B cell (primary cell): ENCODE measurements around the gene PRR3. TPM values are rescaled to one million over a fixed set of nuclear protein-coding genes. Genes with fewer than 3 reads are reported as not detected.

ENCODE experiments used
- ATAC-seq: fragments of 200-7000 bp; cut with Tn5 transposase; one replicate; pipeline ENCODE4 v1.10.0; 2021; ENCODE audit warnings: low read depth, mild to moderate bottlenecking, moderate number of reproducible peaks, moderate library complexity
- CTCF ChIA-PET: fragments of 350-600 bp; sonication (Branson Sonifier 250); formaldehyde crosslinking; loops from one replicate; lab custom pipeline; 2021; ENCODE audit warnings: antibody characterized with exemption, inconsistent platforms; lab: Charles Lee
- POLR2A ChIA-PET: fragments of 350-600 bp; sonication (Branson Sonifier 250); formaldehyde crosslinking; loops from one replicate; lab custom pipeline; 2021; ENCODE audit warnings: antibody characterized with exemption; lab: Charles Lee
- DNase-seq: peaks from one replicate; pipeline ENCODE4 v3.0.0; 2013
- H2AFZ ChIP-seq: 2 replicates; pipeline ENCODE4 v1.6.1; 2012; ENCODE audit warnings: mild to moderate bottlenecking, low read depth, low read length; ENCODE audit not compliant: insufficient read depth, poor library complexity, severe bottlenecking
- H3K27ac ChIP-seq, 2 donors: 1 replicate in 1 of 2; 2 replicates in 1 of 2; pipeline ENCODE4 v1.5.1; 2012 to 2013; ENCODE audit warnings: low read length in 2 of 2, mild to moderate bottlenecking in 2 of 2, moderate library complexity in 1 of 2
- H3K27me3 ChIP-seq, 4 experiments: fragments of 200-600 bp in 1 of 4; sonication (generic) in 1 of 4; replicated peaks in 1 of 4; 1 replicate in 2 of 4; 2 replicates in 2 of 4; pipeline versions ENCODE4 v1.6.1 to v1.7.0; 2013 to 2016; ENCODE audit warnings: low read length in 3 of 4, mild to moderate bottlenecking in 2 of 4, mixed read lengths in 1 of 4, moderate library complexity in 1 of 4; ENCODE audit not compliant: insufficient read depth in 4 of 4, control insufficient read depth in 3 of 4; ENCODE audit errors: control extremely low read depth in 1 of 4
- H3K36me3 ChIP-seq, 2 experiments: replicated peaks in 1 of 2; 1 replicate in 1 of 2; 2 replicates in 1 of 2; pipeline versions ENCODE4 v1.6.1 to v1.7.1; 2013; ENCODE audit warnings: low read length in 1 of 2; ENCODE audit not compliant: insufficient read depth in 2 of 2, control insufficient read depth in 1 of 2; ENCODE audit errors: control extremely low read depth in 1 of 2, extremely low read depth in 1 of 2
- H3K4me1 ChIP-seq, 2 donors: fragments of 200-600 bp in 1 of 2; sonication (generic) in 1 of 2; 1 replicate in 1 of 2; 2 replicates in 1 of 2; pipeline versions ENCODE4 v1.5.1 to v1.6.1; 2013 to 2017; ENCODE audit warnings: low read length in 2 of 2; ENCODE audit not compliant: control insufficient read depth in 2 of 2, insufficient read depth in 2 of 2
- H3K4me2 ChIP-seq: replicated peaks from 2 replicates; pipeline ENCODE3; 2012; ENCODE audit warnings: mild to moderate bottlenecking, low read depth, low read length; ENCODE audit not compliant: poor library complexity, severe bottlenecking
- H3K4me3 ChIP-seq, 5 experiments: fragments of 200-600 bp in 1 of 5; sonication (generic) in 1 of 5; 1 replicate in 3 of 5; 2 replicates in 2 of 5; pipeline versions ENCODE4 v1.5.1 to v1.7.0; 2011 to 2016; ENCODE audit warnings: low read length in 4 of 5, mild to moderate bottlenecking in 4 of 5, low read depth in 2 of 5, control low read depth in 1 of 5, moderate library complexity in 1 of 5; ENCODE audit not compliant: insufficient read depth in 1 of 5; ENCODE audit errors: control extremely low read depth in 1 of 5, extremely low read depth in 1 of 5
- H3K79me2 ChIP-seq: fragments of 200-600 bp; sonication (generic); one replicate; pipeline ENCODE4 v1.6.0; 2016; ENCODE audit warnings: low read length; ENCODE audit not compliant: control insufficient read depth, insufficient read depth
- H3K9ac ChIP-seq: fragments of 200-600 bp; sonication (generic); 2 replicates; pipeline ENCODE4 v1.6.1; 2017; ENCODE audit warnings: mild to moderate bottlenecking, low read length, moderate library complexity
- H3K9me3 ChIP-seq, 3 donors: one replicate each; pipeline versions ENCODE4 v1.6.1 to v1.7.1; 2013; ENCODE audit warnings: low read length in 2 of 3; ENCODE audit not compliant: control insufficient read depth in 2 of 3, insufficient read depth in 1 of 3; ENCODE audit errors: control extremely low read depth in 1 of 3
- H4K20me1 ChIP-seq: 2 replicates; pipeline ENCODE4 v1.6.0; 2012; ENCODE audit warnings: mild to moderate bottlenecking, low read length; ENCODE audit not compliant: insufficient read depth, control insufficient read depth, poor library complexity, severe bottlenecking
- H3K27ac Mint-ChIP-seq: one replicate; pipeline ENCODE4 v1.8.0; 2021; ENCODE audit warnings: mixed read lengths
- H3K27me3 Mint-ChIP-seq: one replicate; pipeline ENCODE4 v1.8.0; 2021; ENCODE audit warnings: mixed read lengths
- H3K4me1 Mint-ChIP-seq: one replicate; pipeline ENCODE4 v1.8.0; 2021; ENCODE audit warnings: mixed read lengths
- H3K4me3 Mint-ChIP-seq: one replicate; pipeline ENCODE4 v1.8.0; 2021; ENCODE audit warnings: mixed read lengths
- H3K9me3 Mint-ChIP-seq: one replicate; pipeline ENCODE4 v1.8.0; 2022; ENCODE audit warnings: mixed read lengths; ENCODE audit not compliant: insufficient read depth
- CTCF ChIP-seq: fragments of 200-600 bp; IDR thresholded peaks from one replicate; pipeline ENCODE4 v1.8.0; 2022; ENCODE audit warnings: antibody characterized with exemption, mild to moderate bottlenecking
- EZH2 ChIP-seq: IDR thresholded peaks from 2 replicates; pipeline ENCODE4 v1.6.1; 2012; ENCODE audit warnings: borderline replicate concordance, low read depth, mild to moderate bottlenecking, moderate library complexity, low read length; ENCODE audit not compliant: insufficient read depth, poor library complexity, severe bottlenecking
- WGBS: methylation state at CpG from one replicate; pipeline ENCODE4 v1.1.5; 2013; ENCODE audit warnings: missing lambda C conversion rate; ENCODE audit not compliant: insufficient coverage; 5-methylcytosine and 5-hydroxymethylcytosine counted together
- intact Hi-C: fragments of 100-400 bp; cut with micrococcal nuclease; formaldehyde crosslinking; loops from one replicate; pipeline ENCODE4 v1.10.0; 2022
- polyA plus RNA-seq: library from polyadenylated mRNA; depleted of rRNA; stranded (reverse); fragments of >200 nt; gene quantifications from 2 replicates; pipeline ENCODE4 v1.2.3, GENCODE V29; 2012
- total RNA-seq, 2 donors: library from RNA; stranded (reverse); fragments of 120-200 nt in 1 of 2; gene quantifications; 1 replicate in 1 of 2; 2 replicates in 1 of 2; pipeline versions ENCODE4 v1.2.3 to v1.2.4, GENCODE V29; 2013 to 2022

Gene PRR3
- total and polyA plus RNA-seq, 2 donors (not counting 1 experiment from before 2014, with no cell fraction given), result 15.0 to 30.3 TPM

- WGBS, result under 1% methylated on average over 69 of the region's 71 CpGs
Observed at GRCh38 chr6:30556066-30556905, 809 bp upstream of the PRR3 start, which contains the start of gene GNL1. Gene GNL1 (minus strand): TSS chr6:30556489. CDS start chr6:30556203, 286 bp downstream.

More at GRCh38 chr6:30556066-30556905, 809 bp upstream of the PRR3 start, which contains the start of gene GNL1:
- H3K27ac Mint-ChIP-seq, result peak within 1 kb of the TSS; percentile 99
- peak; percentile 89 for ATAC-seq
- CTCF ChIA-PET, result interaction anchor here (0.9 to 8.1 kb wide), 7 partner anchors 14 to 167 kb away, joined by 4 to 94 read pairs (median 6); partner anchors contain the start of gene ABCF1
- Histone ChIP-seq H4K20me1 (peaks cover 5% of the 10 kb centered on the region), H3K9ac (peak within 1 kb of the TSS; percentile 99), H3K79me2 (peaks cover 40% of the 10 kb centered on the region), H3K4me1 (peaks cover 19 to 27% of the 10 kb centered on the region in 2 donors), H3K4me2 (peak within 1 kb of the TSS; percentile 98), H3K36me3 (peaks cover 0 to 28% of the 10 kb centered on the region in 2 experiments), H3K27me3 (no peaks in the 10 kb centered on the region), H3K4me3 (peak within 1 kb of the TSS; percentile 81 to 100 (median 94)), H3K27ac (peak within 1 kb of the TSS; percentile 91 to 95), H2AFZ (peak within 1 kb of the TSS; percentile 85), H3K9me3 (no peaks in the 10 kb centered on the region)
- no peak for TF ChIP-seq EZH2
- no peak for TF ChIP-seq CTCF
- intact Hi-C loops, result loop anchor here (1.0 to 5.0 kb wide), 8 partner anchors 15 to 165 kb away; partner anchors contain the start of genes ABCF1, C6orf136, DHX16 and HLA-E
- H3K9me3 Mint-ChIP-seq, result no peaks in the 10 kb centered on the region
- DNase-seq, result peak; percentile 100
- no peaks in the 10 kb centered on the region for H3K27me3 Mint-ChIP-seq
- H3K4me3 Mint-ChIP-seq, result peak within 1 kb of the TSS; percentile 99
- POLR2A ChIA-PET, result interaction anchor here (0.5 to 3.4 kb wide), 16 partner anchors 9 to 1096 kb away, joined by 3 to 16 read pairs (median 4); partner anchors contain the start of genes ABCF1, BAG6, MDC1 and MRPS18B
- peaks cover 32% of the 10 kb centered on the region for H3K4me1 Mint-ChIP-seq
